Gastroesophageal sphincter (tissue), 3 donors: ENCODE data around the gene CD82.

Experiments used
- POLR2A ChIP-seq, 2 donors: fragments of 450-650 bp; IDR thresholded peaks; one replicate each; pipeline ENCODE4 v1.6.1; 2017; ENCODE audit warnings: antibody characterized with exemption in 2 of 2, mild to moderate bottlenecking in 2 of 2, moderate library complexity in 1 of 2
- TF ChIP-seq, protein P1 (sequence below), 4 experiments: fragments of 200-600 bp in 2 of 4; fragments of 450-650 bp in 2 of 4; sonication (generic) in 1 of 4; IDR thresholded peaks; one replicate each; pipeline ENCODE4 v1.5.1; 2017 to 2019; ENCODE audit warnings: antibody characterized with exemption in 4 of 4, mild to moderate bottlenecking in 2 of 4, moderate library complexity in 2 of 4

DNA sequence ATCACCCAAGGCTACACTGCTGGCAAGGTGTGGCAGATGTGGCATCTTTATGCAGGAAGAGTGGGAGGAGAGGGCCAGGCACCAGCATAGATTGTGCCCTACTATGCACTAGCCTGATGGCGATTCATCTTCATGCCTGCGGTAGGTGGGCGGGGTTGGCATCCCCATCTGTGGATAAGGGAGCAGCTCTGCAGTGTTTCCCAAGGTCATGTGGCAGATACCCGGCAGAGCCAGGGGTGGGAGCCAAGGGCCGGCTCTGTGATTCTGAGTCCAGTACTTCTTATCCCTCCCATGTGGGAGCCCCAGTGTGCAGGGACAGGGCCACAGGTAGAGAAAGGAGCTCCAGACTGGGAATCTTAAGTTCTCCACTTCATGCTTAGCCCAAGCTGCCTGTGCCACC lies 20.0 kb downstream of the CD82 start:
- TF ChIP-seq, protein P1, sequence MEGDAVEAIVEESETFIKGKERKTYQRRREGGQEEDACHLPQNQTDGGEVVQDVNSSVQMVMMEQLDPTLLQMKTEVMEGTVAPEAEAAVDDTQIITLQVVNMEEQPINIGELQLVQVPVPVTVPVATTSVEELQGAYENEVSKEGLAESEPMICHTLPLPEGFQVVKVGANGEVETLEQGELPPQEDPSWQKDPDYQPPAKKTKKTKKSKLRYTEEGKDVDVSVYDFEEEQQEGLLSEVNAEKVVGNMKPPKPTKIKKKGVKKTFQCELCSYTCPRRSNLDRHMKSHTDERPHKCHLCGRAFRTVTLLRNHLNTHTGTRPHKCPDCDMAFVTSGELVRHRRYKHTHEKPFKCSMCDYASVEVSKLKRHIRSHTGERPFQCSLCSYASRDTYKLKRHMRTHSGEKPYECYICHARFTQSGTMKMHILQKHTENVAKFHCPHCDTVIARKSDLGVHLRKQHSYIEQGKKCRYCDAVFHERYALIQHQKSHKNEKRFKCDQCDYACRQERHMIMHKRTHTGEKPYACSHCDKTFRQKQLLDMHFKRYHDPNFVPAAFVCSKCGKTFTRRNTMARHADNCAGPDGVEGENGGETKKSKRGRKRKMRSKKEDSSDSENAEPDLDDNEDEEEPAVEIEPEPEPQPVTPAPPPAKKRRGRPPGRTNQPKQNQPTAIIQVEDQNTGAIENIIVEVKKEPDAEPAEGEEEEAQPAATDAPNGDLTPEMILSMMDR (IDR thresholded peaks at IDR 0.05): no peak
- TF ChIP-seq POLR2A (IDR thresholded peaks at IDR 0.05): no peak
